Esophagus squamous epithelium (tissue), 4 donors: ENCODE data around the gene IL1R1.

Experiments
- POLR2A ChIP-seq, 4 donors: fragments of 450-650 bp; IDR thresholded peaks; one replicate each; pipeline ENCODE4 v1.6.1; 2017; ENCODE audit warnings: antibody characterized with exemption in 4 of 4, mild to moderate bottlenecking in 4 of 4, moderate library complexity in 3 of 4
- TF ChIP-seq, protein P1 (sequence below), 6 experiments: fragments of 450-650 bp in 4 of 6; fragments of 200-600 bp in 2 of 6; sonication (generic) in 2 of 6; IDR thresholded peaks; one replicate each; pipeline ENCODE4 v1.5.1; 2016 to 2019; ENCODE audit warnings: antibody characterized with exemption in 6 of 6, mild to moderate bottlenecking in 4 of 6, moderate library complexity in 4 of 6

- TF ChIP-seq, protein P1, sequence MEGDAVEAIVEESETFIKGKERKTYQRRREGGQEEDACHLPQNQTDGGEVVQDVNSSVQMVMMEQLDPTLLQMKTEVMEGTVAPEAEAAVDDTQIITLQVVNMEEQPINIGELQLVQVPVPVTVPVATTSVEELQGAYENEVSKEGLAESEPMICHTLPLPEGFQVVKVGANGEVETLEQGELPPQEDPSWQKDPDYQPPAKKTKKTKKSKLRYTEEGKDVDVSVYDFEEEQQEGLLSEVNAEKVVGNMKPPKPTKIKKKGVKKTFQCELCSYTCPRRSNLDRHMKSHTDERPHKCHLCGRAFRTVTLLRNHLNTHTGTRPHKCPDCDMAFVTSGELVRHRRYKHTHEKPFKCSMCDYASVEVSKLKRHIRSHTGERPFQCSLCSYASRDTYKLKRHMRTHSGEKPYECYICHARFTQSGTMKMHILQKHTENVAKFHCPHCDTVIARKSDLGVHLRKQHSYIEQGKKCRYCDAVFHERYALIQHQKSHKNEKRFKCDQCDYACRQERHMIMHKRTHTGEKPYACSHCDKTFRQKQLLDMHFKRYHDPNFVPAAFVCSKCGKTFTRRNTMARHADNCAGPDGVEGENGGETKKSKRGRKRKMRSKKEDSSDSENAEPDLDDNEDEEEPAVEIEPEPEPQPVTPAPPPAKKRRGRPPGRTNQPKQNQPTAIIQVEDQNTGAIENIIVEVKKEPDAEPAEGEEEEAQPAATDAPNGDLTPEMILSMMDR (IDR thresholded peaks at IDR 0.05) = no peak
- no peak for TF ChIP-seq POLR2A (IDR thresholded peaks at IDR 0.05)
These were observed 38.1 kb downstream of the IL1R1 start for GRCh38 chr2:102180687-102180999.
